HCT116 (cell line): ENCODE data around the gene ASIC3. TPM values are rescaled to one million over a fixed set of nuclear protein-coding genes. Genes with fewer than 3 reads are reported as not detected.

Experiments used
- ATAC-seq: fragments of 200-7000 bp; cut with Tn5 transposase; 2 replicates; pipeline ENCODE4 v1.9.1; 2020; ENCODE audit warnings: mild to moderate bottlenecking, moderate library complexity
- BruUV-seq: library from RNA; stranded (reverse); fragments of 400-500 nt; replicated peaks from 2 replicates; lab custom pipeline; 2021; lab: Mats Ljungman, UMichigan
- CTCF ChIA-PET: fragments of 300-600 bp; sonication (Branson Sonifier 250); formaldehyde crosslinking; loops from one replicate; lab custom pipeline; 2021; ENCODE audit warnings: antibody characterized with exemption; lab: Charles Lee
- POLR2A ChIA-PET: fragments of 300-600, 350-600 bp; sonication (Branson Sonifier 250); formaldehyde crosslinking; loops from one replicate; lab custom pipeline; 2021; ENCODE audit warnings: antibody characterized with exemption; lab: Charles Lee
- RAD21 ChIA-PET, 2 experiments: fragments of 300-600 bp; sonication (Branson Sonifier 250); formaldehyde crosslinking; loops; one replicate each; lab custom pipeline; 2023; ENCODE audit warnings: low total read pairs in 2 of 2; ENCODE audit not compliant: uncharacterized antibody in 2 of 2, unreplicated experiment in 2 of 2, low non-redundant PET in 1 of 2; lab: Charles Lee
- DNase-seq: peaks from one replicate; pipeline ENCODE4 v3.0.0-alpha.2; 2010; ENCODE audit warnings: low read depth, low spot score
- H2AFZ ChIP-seq: fragments of 200-600 bp; shearing (Covaris generic), sonication (generic); 2 replicates; pipeline ENCODE4 v1.6.1; 2017; ENCODE audit warnings: low read depth, mixed run types, mixed read lengths, antibody characterized with exemption, low read length; ENCODE audit not compliant: poor library complexity, severe bottlenecking
- H3K27ac ChIP-seq: 2 replicates; pipeline ENCODE4 v1.5.1; 2012; ENCODE audit warnings: low read depth, low read length
- H3K27me3 ChIP-seq: fragments of 200-600 bp; sonication (generic); 2 replicates; pipeline ENCODE4 v1.6.1; 2016; ENCODE audit warnings: mixed run types, low read length, mixed read lengths; ENCODE audit not compliant: insufficient read depth
- H3K36me3 ChIP-seq, 2 experiments: fragments of 200-500 bp in 1 of 2; fragments of 200-600 bp in 1 of 2; sonication (Bioruptor generic) in 1 of 2; sonication (generic) in 1 of 2; 2 replicates each; pipeline versions ENCODE4 v1.5.1 to v1.6.1; 2014 to 2016; ENCODE audit warnings: low read length in 2 of 2, inconsistent platforms in 1 of 2, mixed read lengths in 1 of 2, mixed run types in 1 of 2; ENCODE audit not compliant: insufficient read depth in 2 of 2, control insufficient read depth in 1 of 2
- H3K4me1 ChIP-seq, 2 experiments: fragments of 200-600 bp in 1 of 2; sonication (generic) in 1 of 2; 2 replicates each; pipeline versions ENCODE4 v1.5.1 to v1.6.1; 2012 to 2017; ENCODE audit warnings: low read length in 2 of 2, inconsistent platforms in 1 of 2, mild to moderate bottlenecking in 1 of 2, mixed read lengths in 1 of 2, mixed run types in 1 of 2, moderate library complexity in 1 of 2; ENCODE audit not compliant: insufficient read depth in 2 of 2, control insufficient read depth in 1 of 2
- H3K4me2 ChIP-seq: fragments of 200-600 bp; sonication (generic); 2 replicates; pipeline ENCODE4 v1.6.1; 2017; ENCODE audit warnings: mixed run types, low read length, mixed read lengths
- H3K4me3 ChIP-seq, 2 experiments: fragments of 200-600 bp in 1 of 2; sonication (generic) in 1 of 2; replicated peaks in 1 of 2; 2 replicates each; pipeline ENCODE4 v1.5.1; 2011 to 2016; ENCODE audit warnings: low read length in 2 of 2, control low read depth in 1 of 2, low read depth in 1 of 2, mild to moderate bottlenecking in 1 of 2, mixed read lengths in 1 of 2, mixed run types in 1 of 2
- H3K79me2 ChIP-seq: fragments of 200-600 bp; sonication (generic); 2 replicates; pipeline ENCODE4 v1.6.1; 2017; ENCODE audit warnings: mild to moderate bottlenecking, mixed run types, low read length, moderate library complexity, mixed read lengths; ENCODE audit not compliant: insufficient read depth
- H3K9ac ChIP-seq: fragments of 200-600 bp; sonication (generic); 2 replicates; pipeline ENCODE4 v1.6.1; 2016; ENCODE audit warnings: low read length, mixed read lengths
- H3K9me2 ChIP-seq: fragments of 200-600 bp; sonication (generic), shearing (Covaris generic); 2 replicates; pipeline ENCODE4 v1.6.1; 2017; ENCODE audit warnings: mixed run types, mild to moderate bottlenecking, moderate library complexity; ENCODE audit not compliant: insufficient read depth
- H3K9me3 ChIP-seq, 2 experiments: fragments of 200-500 bp in 1 of 2; fragments of 200-600 bp in 1 of 2; sonication (Bioruptor generic) in 1 of 2; sonication (generic) in 1 of 2; 2 replicates each; pipeline ENCODE4 v1.6.1; 2014 to 2017; ENCODE audit warnings: low read length in 2 of 2, mixed read lengths in 2 of 2, inconsistent platforms in 1 of 2, low read depth in 1 of 2, mild to moderate bottlenecking in 1 of 2, mixed run types in 1 of 2, moderate library complexity in 1 of 2; ENCODE audit not compliant: control insufficient read depth in 1 of 2, insufficient read depth in 1 of 2
- H4K20me1 ChIP-seq: fragments of 200-600 bp; sonication (generic), shearing (Covaris generic); 2 replicates; pipeline ENCODE4 v1.6.1; 2017; ENCODE audit warnings: mixed run types, mild to moderate bottlenecking, moderate library complexity; ENCODE audit not compliant: insufficient read depth
- EGR1 ChIP-seq: IDR thresholded peaks from 2 replicates; pipeline ENCODE4 v1.6.1; 2012; ENCODE audit warnings: low read depth
- ELF1 ChIP-seq: IDR thresholded peaks from 2 replicates; pipeline ENCODE4 v1.6.1; 2012; ENCODE audit warnings: low read depth, borderline replicate concordance
- EZH2 ChIP-seq: fragments of 200-600 bp; sonication (generic); IDR thresholded peaks from 2 replicates; pipeline ENCODE4 v1.6.1; 2017; ENCODE audit warnings: antibody characterized with exemption, mixed run types
- EZH2phosphoT487 ChIP-seq: fragments of 200-600 bp; IDR thresholded peaks from 2 replicates; pipeline ENCODE4 v1.6.1; 2018; ENCODE audit warnings: antibody characterized with exemption, borderline replicate concordance
- FOSL1 ChIP-seq: IDR thresholded peaks from 2 replicates; pipeline ENCODE4 v1.6.1; 2012; ENCODE audit warnings: low read depth
- JUND ChIP-seq: IDR thresholded peaks from 2 replicates; pipeline ENCODE4 v1.6.1; 2012
- POLR2A ChIP-seq: IDR thresholded peaks from 2 replicates; pipeline ENCODE4 v1.7.0; 2011; ENCODE audit warnings: borderline replicate concordance; ENCODE audit not compliant: insufficient read depth, insufficient read length; ENCODE audit errors: extremely low read depth
- RAD21 ChIP-seq: IDR thresholded peaks from 2 replicates; pipeline ENCODE4 v1.6.1; 2012; ENCODE audit warnings: low read depth, mild to moderate bottlenecking
- SIN3A ChIP-seq: IDR thresholded peaks from 2 replicates; pipeline ENCODE4 v1.6.1; 2012; ENCODE audit warnings: low read depth
- TCF7L2 ChIP-seq: IDR thresholded peaks from 2 replicates; pipeline ENCODE4 v1.7.0; 2011; ENCODE audit warnings: borderline replicate concordance, inconsistent platforms; ENCODE audit not compliant: insufficient read depth, insufficient read length; ENCODE audit errors: extremely low read depth
- ZNF274 ChIP-seq: fragments of 200-500 bp; sonication (Bioruptor generic); IDR thresholded peaks from 2 replicates; pipeline ENCODE4 v1.6.1; 2014; ENCODE audit warnings: mild to moderate bottlenecking, low read depth, low read length, inconsistent platforms
- intact Hi-C: fragments of 100-400 bp; cut with micrococcal nuclease; formaldehyde crosslinking; loops from 2 replicates; pipeline ENCODE4 v1.10.0; 2022
- total RNA-seq: library from RNA; stranded (reverse); gene quantifications from one replicate; pipeline ENCODE4 v1.2.1, GENCODE V29; 2021; ENCODE audit not compliant: unreplicated experiment
- TF ChIP-seq, protein P1 (sequence below): IDR thresholded peaks from 2 replicates; pipeline ENCODE4 v1.6.1; 2011; ENCODE audit warnings: mild to moderate bottlenecking, low read length, moderate library complexity; ENCODE audit not compliant: insufficient replicate concordance; ENCODE audit errors: extremely low read depth
- TF ChIP-seq, protein P2 (sequence below), 3 experiments: fragments of 200-600 bp in 1 of 3; sonication (generic) in 1 of 3; IDR thresholded peaks in 2 of 3; conservative IDR thresholded peaks in 1 of 3; 2 replicates each; pipeline ENCODE4 v1.5.1; 2012 to 2017; ENCODE audit warnings: low read depth in 2 of 3, low read length in 2 of 3, antibody characterized with exemption in 1 of 3, borderline replicate concordance in 1 of 3, control low read depth in 1 of 3, mild to moderate bottlenecking in 1 of 3, mixed read lengths in 1 of 3, mixed run types in 1 of 3, moderate library complexity in 1 of 3; ENCODE audit not compliant: insufficient read depth in 1 of 3
- TF ChIP-seq, protein P3 (sequence below): IDR thresholded peaks from 2 replicates; pipeline ENCODE4 v1.6.1; 2012

The ASIC3 gene
- total RNA-seq, 1 experiment from 2014 or later: 4.4 TPM

DNA sequence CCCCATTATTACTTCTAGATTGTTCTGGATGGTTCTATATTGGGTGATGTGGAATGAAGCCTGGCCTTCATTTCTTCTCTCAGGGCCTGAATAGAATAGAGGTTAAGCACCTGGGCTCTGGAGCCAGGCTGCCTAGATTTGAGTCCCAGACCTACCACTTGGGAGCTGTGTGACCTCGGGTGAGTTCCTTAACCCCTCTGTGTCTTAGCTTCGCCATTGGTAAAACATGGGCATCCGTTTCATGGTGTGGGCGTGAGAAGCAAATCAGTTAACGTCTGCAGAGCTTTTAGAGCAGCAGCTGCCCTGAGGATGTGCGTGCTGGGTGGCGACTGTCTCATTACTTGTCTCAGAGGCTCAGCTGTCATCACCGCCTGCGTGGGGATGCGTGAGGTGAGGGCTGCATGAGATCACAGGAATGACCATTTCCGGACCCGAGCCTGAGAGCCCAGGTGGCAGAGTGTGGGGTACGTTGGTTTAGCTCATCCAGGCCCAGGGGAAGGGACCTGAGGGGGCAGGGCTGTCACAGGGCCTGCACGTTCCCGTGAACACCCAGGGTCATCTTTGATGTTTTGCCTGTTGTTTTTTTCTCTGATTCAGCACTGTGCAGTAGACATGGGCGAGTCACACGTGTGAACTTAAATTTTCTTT, 47.6 kb downstream of the ASIC3 start:
- no peaks in the 10 kb centered on the region; the same call in 1 of the 2 replicates for H4K20me1 ChIP-seq
- intact Hi-C loops: no loop called here

More for the DNA sequence above, 47.6 kb downstream of the ASIC3 start:
- no peak for TF ChIP-seq JUND
- no peak for TF ChIP-seq EZH2
- TF ChIP-seq POLR2A: no peak
- no peak for TF ChIP-seq EZH2phosphoT487
- TF ChIP-seq, protein P1, sequence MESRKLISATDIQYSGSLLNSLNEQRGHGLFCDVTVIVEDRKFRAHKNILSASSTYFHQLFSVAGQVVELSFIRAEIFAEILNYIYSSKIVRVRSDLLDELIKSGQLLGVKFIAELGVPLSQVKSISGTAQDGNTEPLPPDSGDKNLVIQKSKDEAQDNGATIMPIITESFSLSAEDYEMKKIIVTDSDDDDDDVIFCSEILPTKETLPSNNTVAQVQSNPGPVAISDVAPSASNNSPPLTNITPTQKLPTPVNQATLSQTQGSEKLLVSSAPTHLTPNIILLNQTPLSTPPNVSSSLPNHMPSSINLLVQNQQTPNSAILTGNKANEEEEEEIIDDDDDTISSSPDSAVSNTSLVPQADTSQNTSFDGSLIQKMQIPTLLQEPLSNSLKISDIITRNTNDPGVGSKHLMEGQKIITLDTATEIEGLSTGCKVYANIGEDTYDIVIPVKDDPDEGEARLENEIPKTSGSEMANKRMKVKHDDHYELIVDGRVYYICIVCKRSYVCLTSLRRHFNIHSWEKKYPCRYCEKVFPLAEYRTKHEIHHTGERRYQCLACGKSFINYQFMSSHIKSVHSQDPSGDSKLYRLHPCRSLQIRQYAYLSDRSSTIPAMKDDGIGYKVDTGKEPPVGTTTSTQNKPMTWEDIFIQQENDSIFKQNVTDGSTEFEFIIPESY: no peak
- TF ChIP-seq ELF1: no peak
- no peak for TF ChIP-seq ZNF274
- TF ChIP-seq, protein P2, sequence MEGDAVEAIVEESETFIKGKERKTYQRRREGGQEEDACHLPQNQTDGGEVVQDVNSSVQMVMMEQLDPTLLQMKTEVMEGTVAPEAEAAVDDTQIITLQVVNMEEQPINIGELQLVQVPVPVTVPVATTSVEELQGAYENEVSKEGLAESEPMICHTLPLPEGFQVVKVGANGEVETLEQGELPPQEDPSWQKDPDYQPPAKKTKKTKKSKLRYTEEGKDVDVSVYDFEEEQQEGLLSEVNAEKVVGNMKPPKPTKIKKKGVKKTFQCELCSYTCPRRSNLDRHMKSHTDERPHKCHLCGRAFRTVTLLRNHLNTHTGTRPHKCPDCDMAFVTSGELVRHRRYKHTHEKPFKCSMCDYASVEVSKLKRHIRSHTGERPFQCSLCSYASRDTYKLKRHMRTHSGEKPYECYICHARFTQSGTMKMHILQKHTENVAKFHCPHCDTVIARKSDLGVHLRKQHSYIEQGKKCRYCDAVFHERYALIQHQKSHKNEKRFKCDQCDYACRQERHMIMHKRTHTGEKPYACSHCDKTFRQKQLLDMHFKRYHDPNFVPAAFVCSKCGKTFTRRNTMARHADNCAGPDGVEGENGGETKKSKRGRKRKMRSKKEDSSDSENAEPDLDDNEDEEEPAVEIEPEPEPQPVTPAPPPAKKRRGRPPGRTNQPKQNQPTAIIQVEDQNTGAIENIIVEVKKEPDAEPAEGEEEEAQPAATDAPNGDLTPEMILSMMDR (IDR thresholded peaks at IDR 0.05 in 2 of 3, conservative IDR thresholded peaks at IDR 0.05 in 1 of 3; ENCODE audit: borderline replicate concordance in 1 of 3, insufficient read depth in 1 of 3, low read depth in 2 of 3, low read length in 2 of 3): no peak
- TF ChIP-seq EGR1: no peak
- TF ChIP-seq RAD21: no peak
- TF ChIP-seq, protein P3, sequence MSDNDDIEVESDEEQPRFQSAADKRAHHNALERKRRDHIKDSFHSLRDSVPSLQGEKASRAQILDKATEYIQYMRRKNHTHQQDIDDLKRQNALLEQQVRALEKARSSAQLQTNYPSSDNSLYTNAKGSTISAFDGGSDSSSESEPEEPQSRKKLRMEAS: no peak
- no peak for TF ChIP-seq FOSL1
- TF ChIP-seq TCF7L2: no peak
- TF ChIP-seq SIN3A: no peak
- DNase-seq (no peak), ATAC-seq (no peak)
- H3K79me2 ChIP-seq: peaks cover 97% of the 10 kb centered on the region
- no peak overlapping the region for H3K4me2 ChIP-seq
- ChIA-PET RAD21 (interaction anchor here in 1 of 2 experiments (0.7 kb wide), 1 partner anchor 189 kb away, joined by 4 read pairs; no protein-coding TSS in a partner anchor), CTCF (no interaction called here), POLR2A (interaction anchor here (0.8 kb wide), 1 partner anchor 22 kb away, joined by 4 read pairs; no protein-coding TSS in a partner anchor)
- H3K4me3 ChIP-seq: no peak overlapping the region
- H3K27ac ChIP-seq: no peak overlapping the region
- H3K9me2 ChIP-seq: no peaks in the 10 kb centered on the region
- H2AFZ ChIP-seq: no peak overlapping the region
- H3K36me3 ChIP-seq: peaks cover 0 to 14% of the 10 kb centered on the region in 2 experiments; a peak in 1 of 4 replicates
- H3K27me3 ChIP-seq: no peaks in the 10 kb centered on the region
- H3K9me3 ChIP-seq: no peaks in the 10 kb centered on the region
- BruUV-seq: no TSS peak
- H3K4me1 ChIP-seq: no peaks in the 10 kb centered on the region
- no peak overlapping the region for H3K9ac ChIP-seq
